Inferior parietal cortex (tissue), 1 donor: ENCODE data around the gene YIPF3.
"Not testable (repeated sequence)": the region's sequence is repeated elsewhere in the genome, so short reads cannot be mapped to it uniquely, and the experiment has no call there.

ENCODE experiments used
- DNase-seq: peaks from one replicate; pipeline ENCODE4 v3.0.0-alpha.2; 2016; ENCODE audit errors: extremely low spot score

The YIPF3 gene

GRCh38 chr6:43493230-43493629 lies 23.5 kb downstream of the YIPF3 start:
- no peak for DNase-seq

DNA sequence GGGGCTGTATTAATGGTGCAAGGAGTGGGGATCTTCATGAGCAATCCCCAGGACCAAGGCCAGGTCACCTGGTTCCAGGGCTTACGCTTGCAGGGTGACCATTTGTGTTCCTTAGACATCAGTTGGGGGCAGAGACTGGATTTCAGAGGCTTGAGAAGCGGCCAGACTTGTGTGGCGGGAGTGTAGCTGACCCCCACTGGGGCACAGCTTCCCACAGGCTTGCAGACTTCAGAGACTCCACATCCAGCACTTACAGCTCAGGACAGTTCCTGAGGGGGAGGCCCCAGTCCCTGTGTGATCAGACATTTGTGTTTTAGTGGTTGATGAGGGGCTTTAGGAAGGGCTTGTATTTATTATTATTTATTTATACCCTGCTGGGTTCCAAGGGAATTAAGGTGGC lies 24.1 kb downstream of the YIPF3 start:
- no peak for DNase-seq

GRCh38 chr6:43491750-43492661 lies 24.7 kb downstream of the YIPF3 start:
- peak; percentile 73 for DNase-seq

- no peak for DNase-seq
Measured at GRCh38 chr6:43490523-43490939, 26.2 kb downstream of the YIPF3 start.

DNA sequence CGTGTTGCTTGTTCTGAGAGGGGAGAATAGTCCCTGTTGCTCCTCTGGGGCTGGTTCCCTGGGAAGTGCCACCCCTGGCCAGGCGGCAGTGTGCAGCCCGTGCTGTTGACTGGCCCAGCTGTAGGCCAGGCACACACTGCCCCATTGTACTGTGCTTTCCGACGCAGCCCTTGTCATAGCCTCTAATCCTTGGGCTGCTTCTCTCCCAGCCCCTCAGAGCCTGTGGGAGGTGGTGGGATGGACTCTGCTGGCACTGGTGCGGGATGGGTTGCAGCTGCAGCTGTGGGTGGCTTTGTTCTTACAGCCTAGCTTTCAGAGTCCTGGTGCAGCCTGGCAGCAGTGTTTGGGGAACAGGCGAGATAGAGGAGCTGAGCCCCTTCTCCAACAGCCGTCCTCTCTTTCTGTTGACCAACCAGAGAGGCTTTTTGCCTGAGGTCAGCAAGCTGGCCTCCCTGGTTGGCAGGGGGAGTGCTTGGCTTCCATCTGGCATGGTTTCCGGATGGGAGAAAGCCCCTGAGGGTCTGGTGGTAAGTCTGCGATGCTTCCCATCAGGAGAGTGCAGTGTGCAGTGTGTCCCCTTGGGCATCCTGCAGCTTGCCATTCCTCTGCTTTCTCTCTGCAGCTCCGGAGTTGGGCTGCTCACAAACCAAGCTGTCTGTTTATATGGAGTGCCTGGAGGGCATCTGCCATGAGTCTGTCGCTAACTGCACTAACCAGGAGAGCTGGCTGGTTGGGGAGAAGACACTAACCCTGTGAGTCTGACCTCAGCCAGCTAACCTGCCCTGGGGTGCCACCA lies 27.3 kb downstream of the YIPF3 start:
- DNase-seq, result peak; percentile 88

GRCh38 chr6:43488667-43489276 lies 28.0 kb downstream of the YIPF3 start:
- no peak for DNase-seq

DNA sequence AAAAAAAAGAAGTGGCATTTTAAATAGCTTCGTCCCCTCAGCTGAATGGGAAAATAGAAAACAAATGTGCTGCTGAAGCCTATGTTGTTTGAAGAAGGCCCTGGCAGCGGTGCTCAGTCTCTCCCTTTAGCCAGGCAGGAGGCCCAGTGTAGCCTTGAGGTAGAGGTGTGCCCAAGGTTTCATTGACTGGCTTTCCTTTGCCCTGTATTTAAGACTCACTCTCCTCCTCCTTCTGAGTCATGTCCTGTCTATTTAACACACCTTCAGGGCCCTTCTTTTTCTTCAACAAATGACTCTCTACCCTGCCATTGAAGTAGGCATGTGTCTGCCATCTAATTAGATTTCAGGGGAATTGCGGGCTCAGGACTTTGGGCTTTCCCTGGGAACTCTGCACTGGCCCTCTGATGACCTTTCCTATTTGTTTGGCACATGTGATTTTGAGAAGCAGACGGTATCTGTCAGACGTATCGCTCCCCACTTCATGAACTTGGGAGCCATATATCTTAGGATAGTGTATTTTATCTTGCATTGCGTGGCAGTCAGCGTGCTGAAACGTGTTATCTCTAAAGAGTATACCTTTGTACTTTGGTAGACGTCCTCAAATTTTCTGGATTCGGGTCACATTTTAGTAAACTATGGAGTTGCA lies 35.0 kb downstream of the YIPF3 start:
- no peak for DNase-seq

DNA sequence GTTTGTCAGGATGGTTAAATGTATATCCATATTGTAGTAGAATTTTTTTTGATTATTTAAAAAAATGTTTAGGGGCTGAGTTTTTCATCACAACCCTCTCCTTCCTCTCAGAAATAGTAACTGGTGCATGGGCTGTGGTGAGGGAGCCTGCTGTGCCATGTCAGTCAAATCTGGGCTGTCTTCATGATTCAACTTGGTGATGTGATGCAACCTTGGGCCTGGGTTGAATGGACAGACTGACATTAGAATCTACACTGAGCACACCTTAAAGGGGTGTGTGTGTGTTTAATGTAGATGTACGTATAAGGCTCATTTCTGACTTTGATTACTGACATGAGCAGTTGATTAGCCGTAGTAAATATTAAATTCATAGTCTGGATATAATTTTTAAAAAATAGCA lies 35.7 kb downstream of the YIPF3 start:
- DNase-seq, result no peak

GRCh38 chr6:43478008-43478372 lies 38.7 kb downstream of the YIPF3 start:
- DNase-seq, result no peak

- DNase-seq, result peak; percentile 80
Measured at GRCh38 chr6:43477235-43478007, 39.3 kb downstream of the YIPF3 start, which contains the start of gene TJAP1. TJAP1 (plus strand) TSS chr6:43477570; CDS start chr6:43499002, 21,432 bp downstream.

GRCh38 chr6:43476746-43477145 lies 40.0 kb downstream of the YIPF3 start:
- DNase-seq, result no peak

DNA sequence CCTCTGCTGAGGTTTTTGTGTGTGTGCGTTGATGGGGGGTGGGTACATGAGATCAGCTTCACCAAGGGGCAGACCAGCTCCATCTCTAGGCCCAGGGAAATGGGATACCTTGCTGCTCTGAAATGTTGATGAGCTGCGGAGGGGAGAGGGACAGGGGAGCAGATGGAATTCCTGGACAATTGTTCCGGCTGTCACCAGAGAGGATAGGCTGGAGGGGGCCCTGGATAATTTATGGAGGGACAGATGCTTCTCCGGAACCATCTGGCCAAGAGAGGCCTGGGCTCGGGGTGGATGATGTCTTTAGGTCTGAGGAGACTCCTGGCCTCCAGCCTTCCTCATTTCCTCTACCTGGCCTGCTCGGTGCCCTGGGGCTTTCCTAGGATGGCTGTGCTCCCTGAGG lies 41.2 kb downstream of the YIPF3 start:
- DNase-seq, result no peak

DNA sequence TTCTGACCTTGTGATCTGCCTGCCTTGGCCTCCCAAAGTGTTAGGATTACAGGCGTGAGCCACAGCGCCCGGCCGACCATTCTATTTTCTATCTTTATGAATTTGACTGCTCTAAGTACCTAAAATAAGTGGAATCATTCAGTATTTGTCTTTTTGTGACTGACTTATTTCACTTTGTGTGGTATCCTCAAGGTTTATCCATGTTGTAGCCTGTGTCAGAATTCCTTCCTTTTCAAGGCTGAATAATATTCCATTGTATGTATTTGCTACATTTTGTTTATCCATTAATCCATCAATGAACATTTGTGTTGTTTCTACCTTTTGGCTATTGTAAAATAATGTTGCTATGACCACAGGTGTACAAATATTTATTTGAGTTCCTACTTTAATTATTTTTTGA lies 44.2 kb downstream of the YIPF3 start:
- DNase-seq, result no peak

DNA sequence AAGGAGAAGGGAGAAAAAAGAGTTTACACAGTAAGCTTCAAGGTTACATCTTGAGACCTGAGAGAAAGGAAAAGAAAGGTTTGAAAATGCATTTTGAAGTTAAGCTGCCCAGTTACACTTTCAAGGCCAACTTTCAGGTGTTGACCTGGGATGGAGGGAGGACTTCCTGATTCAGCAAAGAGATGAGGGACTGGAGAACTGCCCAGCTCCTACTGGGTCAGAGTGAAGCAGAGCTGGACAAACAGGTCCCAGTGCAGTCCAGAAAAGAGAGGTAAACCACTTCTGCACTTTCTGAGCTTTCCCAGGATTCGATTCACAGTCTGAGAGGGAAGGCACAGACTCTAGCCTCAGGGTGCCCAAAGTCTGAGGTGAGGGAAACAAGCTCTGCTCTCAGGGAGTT lies 45.3 kb downstream of the YIPF3 start:
- DNase-seq, result no peak

GRCh38 chr6:43469947-43470346 lies 46.8 kb downstream of the YIPF3 start:
- DNase-seq, result no peak

DNA sequence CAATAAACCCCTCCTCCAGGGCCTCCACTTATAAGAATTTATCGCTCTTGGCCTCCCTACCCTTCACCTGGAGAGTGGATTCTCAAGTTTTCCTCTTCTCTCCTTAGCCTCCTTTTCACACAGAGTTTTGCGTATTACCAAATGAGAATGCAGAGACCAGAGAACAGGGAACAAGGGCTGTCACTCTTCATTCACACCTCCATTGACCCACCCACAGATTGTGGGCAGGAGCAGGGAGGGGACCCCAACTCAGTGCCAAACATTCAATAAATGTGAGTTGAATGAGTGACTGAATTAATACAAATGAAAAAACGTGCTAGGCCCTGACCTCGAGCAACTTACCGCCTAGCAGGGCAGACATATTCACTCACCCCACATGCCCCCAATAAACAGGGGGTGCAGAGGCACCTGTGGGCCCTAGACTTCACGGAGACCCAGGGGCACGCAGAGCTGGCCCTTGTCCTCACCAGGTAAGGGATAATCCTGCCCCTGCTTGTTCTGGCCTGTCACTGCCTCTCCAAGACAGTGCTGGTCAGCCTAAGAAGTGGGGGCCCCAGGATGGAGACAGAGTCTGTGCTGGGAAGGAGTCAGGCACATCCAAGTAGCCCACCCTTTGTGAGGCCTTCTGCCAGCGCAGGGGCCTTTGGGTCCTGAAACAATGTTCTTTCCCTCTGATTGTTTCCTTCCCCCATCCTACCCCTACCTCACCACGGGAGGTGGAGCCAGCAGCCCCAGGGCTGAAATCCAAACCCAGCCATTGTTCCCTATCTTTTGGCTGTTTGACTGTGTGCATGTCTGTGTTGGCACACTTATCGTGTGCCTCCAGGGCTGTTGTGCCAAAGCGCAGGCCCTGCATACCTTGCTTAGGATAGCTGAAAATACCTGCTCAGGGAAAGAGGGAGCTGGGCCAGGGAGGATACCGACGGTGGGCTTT lies 47.7 kb downstream of the YIPF3 start:
- no peak for DNase-seq

DNA sequence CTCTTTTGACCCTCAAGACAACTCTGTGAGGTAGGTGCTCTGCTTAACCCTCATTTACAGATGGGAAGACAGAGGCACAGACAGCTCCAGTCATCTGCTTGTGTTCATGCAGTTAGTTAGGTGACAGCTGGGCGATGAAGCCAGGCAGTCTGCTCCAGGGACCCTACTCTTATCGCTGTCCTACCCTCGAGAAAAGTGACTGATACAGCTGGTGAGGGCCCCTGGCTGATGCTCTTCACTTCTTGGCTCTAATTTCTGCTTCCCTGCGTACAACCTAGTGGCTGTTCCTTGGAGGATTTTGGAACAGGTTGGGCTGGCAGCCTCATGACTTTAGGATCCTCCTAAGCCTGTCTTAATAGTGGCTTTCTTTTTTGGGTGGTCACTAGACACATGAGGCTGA lies 48.5 kb downstream of the YIPF3 start:
- no peak for DNase-seq

GRCh38 chr6:43467752-43468151 lies 49.0 kb downstream of the YIPF3 start:
- DNase-seq, result no peak

- DNase-seq, result not testable (repeated sequence)
Measured at GRCh38 chr6:43467265-43467664, 49.5 kb downstream of the YIPF3 start.

- no peak for DNase-seq
Measured at GRCh38 chr6:43465948-43466347, 50.8 kb downstream of the YIPF3 start.
